ENCODE results near the gene FER.

FER gene

GRCh38 chr5:108797986-108798385 lies 50.3 kb downstream of the FER start:
- H3K27ac ChIP-seq (ENCODE audit: low read depth, low read length), result no peak overlapping the region
- peaks cover 7% of the 10 kb centered on the region for H3K36me3 ChIP-seq (ENCODE audit: insufficient read depth, low read length)
- no peak overlapping the region for H2AFZ ChIP-seq (ENCODE audit: low read length, unreplicated experiment)
- peaks cover 34% of the 10 kb centered on the region for H3K4me1 ChIP-seq (ENCODE audit: control insufficient read depth, insufficient read depth, low read length, unreplicated experiment)
- no peaks in the 10 kb centered on the region for H3K27me3 ChIP-seq (ENCODE audit: insufficient read depth, low read length)
- peaks cover 9% of the 10 kb centered on the region for H3K79me2 ChIP-seq (ENCODE audit: control insufficient read depth, insufficient read depth, low read length, unreplicated experiment)
- H3K4me3 ChIP-seq (ENCODE audit: low read depth, low read length), result no peak overlapping the region

- Histone ChIP-seq H3K27me3 (ENCODE audit: insufficient read depth, low read length) (no peaks in the 10 kb centered on the region), H2AFZ (ENCODE audit: low read length, unreplicated experiment) (peak overlapping the region; percentile 1), H3K27ac (ENCODE audit: low read depth, low read length) (peak overlapping the region; percentile 74), H3K4me1 (ENCODE audit: control insufficient read depth, insufficient read depth, low read length, unreplicated experiment) (peaks cover 34% of the 10 kb centered on the region), H3K36me3 (ENCODE audit: insufficient read depth, low read length) (peaks cover 7% of the 10 kb centered on the region), H3K79me2 (ENCODE audit: control insufficient read depth, insufficient read depth, low read length, unreplicated experiment) (peaks cover 6% of the 10 kb centered on the region), H3K4me3 (ENCODE audit: low read depth, low read length) (no peak overlapping the region)
These were observed 51.0 kb downstream of the FER start for GRCh38 chr5:108798513-108799265.

GRCh38 chr5:108801301-108801700 lies 53.6 kb downstream of the FER start:
- Histone ChIP-seq H3K79me2 (ENCODE audit: control insufficient read depth, insufficient read depth, low read length, unreplicated experiment) (peaks cover 14% of the 10 kb centered on the region), H2AFZ (ENCODE audit: low read length, unreplicated experiment) (no peak overlapping the region)

GRCh38 chr5:108801776-108802175 lies 54.1 kb downstream of the FER start:
- H3K4me1 ChIP-seq (ENCODE audit: control insufficient read depth, insufficient read depth, low read length, unreplicated experiment), result peaks cover 34% of the 10 kb centered on the region
- peaks cover 14% of the 10 kb centered on the region for H3K79me2 ChIP-seq (ENCODE audit: control insufficient read depth, insufficient read depth, low read length, unreplicated experiment)
- no peak overlapping the region for H2AFZ ChIP-seq (ENCODE audit: low read length, unreplicated experiment)
- H3K36me3 ChIP-seq (ENCODE audit: insufficient read depth, low read length), result peaks cover 7% of the 10 kb centered on the region; the same call in 1 of the 2 replicates
- peak overlapping the region; percentile 41 for H3K4me3 ChIP-seq (ENCODE audit: low read depth, low read length)
- H3K27me3 ChIP-seq (ENCODE audit: insufficient read depth, low read length), result no peaks in the 10 kb centered on the region
- peak overlapping the region; percentile 59 for H3K27ac ChIP-seq (ENCODE audit: low read depth, low read length)

More at GRCh38 chr5:108801301-108801700, 53.6 kb downstream of the FER start:
- Histone ChIP-seq H3K36me3 (ENCODE audit: insufficient read depth, low read length) (peaks cover 7% of the 10 kb centered on the region; the same call in 1 of the 2 replicates), H3K4me1 (ENCODE audit: control insufficient read depth, insufficient read depth, low read length, unreplicated experiment) (peaks cover 34% of the 10 kb centered on the region), H3K27ac (ENCODE audit: low read depth, low read length) (peak overlapping the region; percentile 59), H3K27me3 (ENCODE audit: insufficient read depth, low read length) (no peaks in the 10 kb centered on the region), H3K4me3 (ENCODE audit: low read depth, low read length) (peak overlapping the region; percentile 41)

- H3K27me3 ChIP-seq (ENCODE audit: insufficient read depth, low read length), result no peaks in the 10 kb centered on the region
These were observed 63.0 kb downstream of the FER start for GRCh38 chr5:108810717-108811116.

GRCh38 chr5:108813673-108814072 lies 66.0 kb downstream of the FER start:
- peaks cover 6% of the 10 kb centered on the region for H3K79me2 ChIP-seq (ENCODE audit: control insufficient read depth, insufficient read depth, low read length, unreplicated experiment)
- no peak overlapping the region for H2AFZ ChIP-seq (ENCODE audit: low read length, unreplicated experiment)
- H3K27ac ChIP-seq (ENCODE audit: low read depth, low read length), result no peak overlapping the region
- no peaks in the 10 kb centered on the region for H3K4me1 ChIP-seq (ENCODE audit: control insufficient read depth, insufficient read depth, low read length, unreplicated experiment)
- H3K4me3 ChIP-seq (ENCODE audit: low read depth, low read length), result no peak overlapping the region
- no peaks in the 10 kb centered on the region for H3K27me3 ChIP-seq (ENCODE audit: insufficient read depth, low read length)
- H3K36me3 ChIP-seq (ENCODE audit: insufficient read depth, low read length), result peaks cover 3% of the 10 kb centered on the region; the same call in 1 of the 2 replicates

More at GRCh38 chr5:108810717-108811116, 63.0 kb downstream of the FER start:
- Histone ChIP-seq H3K4me3 (ENCODE audit: low read depth, low read length) (no peak overlapping the region), H3K36me3 (ENCODE audit: insufficient read depth, low read length) (peaks cover 3% of the 10 kb centered on the region; the same call in 1 of the 2 replicates), H2AFZ (ENCODE audit: low read length, unreplicated experiment) (no peak overlapping the region), H3K79me2 (ENCODE audit: control insufficient read depth, insufficient read depth, low read length, unreplicated experiment) (peaks cover 6% of the 10 kb centered on the region), H3K27ac (ENCODE audit: low read depth, low read length) (no peak overlapping the region), H3K4me1 (ENCODE audit: control insufficient read depth, insufficient read depth, low read length, unreplicated experiment) (no peaks in the 10 kb centered on the region)

GRCh38 chr5:108814551-108814950 lies 66.9 kb downstream of the FER start:
- Histone ChIP-seq H3K36me3 (ENCODE audit: insufficient read depth, low read length) (0 out of 2 replicates have a peak, but pooled peaks cover under 1% of the 10 kb centered on the region), H2AFZ (ENCODE audit: low read length, unreplicated experiment) (no peak overlapping the region), H3K79me2 (ENCODE audit: control insufficient read depth, insufficient read depth, low read length, unreplicated experiment) (peaks cover 3% of the 10 kb centered on the region), H3K4me3 (ENCODE audit: low read depth, low read length) (no peak overlapping the region), H3K27ac (ENCODE audit: low read depth, low read length) (no peak overlapping the region), H3K4me1 (ENCODE audit: control insufficient read depth, insufficient read depth, low read length, unreplicated experiment) (no peaks in the 10 kb centered on the region), H3K27me3 (ENCODE audit: insufficient read depth, low read length) (no peaks in the 10 kb centered on the region)

- no peak overlapping the region for H2AFZ ChIP-seq (ENCODE audit: low read length, unreplicated experiment)
- no peak overlapping the region for H3K27ac ChIP-seq (ENCODE audit: low read depth, low read length)
- no peaks in the 10 kb centered on the region for H3K27me3 ChIP-seq (ENCODE audit: insufficient read depth, low read length)
- H3K79me2 ChIP-seq (ENCODE audit: control insufficient read depth, insufficient read depth, low read length, unreplicated experiment), result no peaks in the 10 kb centered on the region
- H3K36me3 ChIP-seq (ENCODE audit: insufficient read depth, low read length), result no peaks in the 10 kb centered on the region
- no peaks in the 10 kb centered on the region for H3K4me1 ChIP-seq (ENCODE audit: control insufficient read depth, insufficient read depth, low read length, unreplicated experiment)
- no peak overlapping the region for H3K4me3 ChIP-seq (ENCODE audit: low read depth, low read length)
These were observed 71.0 kb downstream of the FER start for GRCh38 chr5:108818613-108819272.

GRCh38 chr5:108820983-108821382 lies 73.3 kb downstream of the FER start:
- H3K79me2 ChIP-seq (ENCODE audit: control insufficient read depth, insufficient read depth, low read length, unreplicated experiment), result no peaks in the 10 kb centered on the region
- H3K4me3 ChIP-seq (ENCODE audit: low read depth, low read length), result no peak overlapping the region
- no peaks in the 10 kb centered on the region for H3K36me3 ChIP-seq (ENCODE audit: insufficient read depth, low read length)
- H2AFZ ChIP-seq (ENCODE audit: low read length, unreplicated experiment), result no peak overlapping the region
- H3K4me1 ChIP-seq (ENCODE audit: control insufficient read depth, insufficient read depth, low read length, unreplicated experiment), result no peaks in the 10 kb centered on the region
- H3K27me3 ChIP-seq (ENCODE audit: insufficient read depth, low read length), result no peaks in the 10 kb centered on the region
- no peak overlapping the region for H3K27ac ChIP-seq (ENCODE audit: low read depth, low read length)

- Histone ChIP-seq H3K27me3 (ENCODE audit: insufficient read depth, low read length) (no peaks in the 10 kb centered on the region), H3K4me3 (ENCODE audit: low read depth, low read length) (no peak overlapping the region), H3K36me3 (ENCODE audit: insufficient read depth, low read length) (no peaks in the 10 kb centered on the region), H3K27ac (ENCODE audit: low read depth, low read length) (no peak overlapping the region), H2AFZ (ENCODE audit: low read length, unreplicated experiment) (no peak overlapping the region), H3K4me1 (ENCODE audit: control insufficient read depth, insufficient read depth, low read length, unreplicated experiment) (no peaks in the 10 kb centered on the region), H3K79me2 (ENCODE audit: control insufficient read depth, insufficient read depth, low read length, unreplicated experiment) (no peaks in the 10 kb centered on the region)
These were observed 74.7 kb downstream of the FER start for GRCh38 chr5:108822211-108822947.

All from ACC112 (cell line).